Activated CD8-positive, alpha-beta memory T cell treated with anti-CD3 and anti-CD28 coated beads for 4 hours (primary cell): ENCODE data around the gene CISTR.

Source experiments
- DNase-seq, 2 donors: peaks; one replicate each; pipeline ENCODE4 v3.0.0-alpha.2; 2020; ENCODE audit warnings: low read depth in 2 of 2

CISTR gene

DNA sequence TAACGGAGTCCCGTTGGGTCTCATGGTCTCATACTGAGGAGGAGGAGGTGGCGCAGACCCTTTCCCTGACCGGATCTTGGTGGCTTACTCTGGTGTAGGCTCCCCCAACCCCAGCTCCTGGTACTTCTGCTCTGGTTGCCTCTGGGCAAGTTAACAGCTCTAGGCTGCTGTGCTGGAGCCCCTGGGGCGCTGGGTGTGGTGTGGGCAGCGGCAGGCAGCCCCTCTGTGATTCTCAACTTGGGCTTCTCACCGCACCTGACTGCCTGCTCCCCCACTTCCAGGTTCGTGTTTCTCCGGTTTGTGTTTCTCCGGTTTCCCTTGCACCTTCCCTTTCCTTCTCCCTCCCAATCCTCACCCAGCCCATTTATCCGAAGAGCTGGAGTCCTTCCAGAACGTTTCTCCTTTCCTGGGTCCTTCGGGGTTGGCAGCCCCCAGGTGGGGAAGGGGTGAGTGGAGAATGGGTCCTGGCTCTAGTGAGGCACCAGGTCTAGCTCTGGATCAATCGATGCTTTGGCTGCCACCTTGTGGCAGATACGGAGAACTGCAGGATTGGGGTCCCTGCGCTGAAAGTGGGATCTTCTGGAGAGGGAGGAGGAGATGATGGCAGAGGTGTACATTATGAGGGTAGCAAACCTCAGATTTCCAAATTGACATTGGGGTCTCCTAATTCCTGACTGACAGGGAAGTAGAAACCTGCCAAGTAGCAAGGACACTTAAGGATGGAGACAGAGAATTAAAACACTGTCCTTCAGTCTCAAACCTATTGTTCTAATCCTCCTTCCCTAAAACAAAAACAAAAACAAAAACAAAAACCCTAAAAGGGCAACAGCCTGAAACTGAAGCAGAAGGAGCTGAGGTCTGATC is 8.3 kb downstream of the CISTR start:
- peak; percentile 32 to 37 for DNase-seq

DNA sequence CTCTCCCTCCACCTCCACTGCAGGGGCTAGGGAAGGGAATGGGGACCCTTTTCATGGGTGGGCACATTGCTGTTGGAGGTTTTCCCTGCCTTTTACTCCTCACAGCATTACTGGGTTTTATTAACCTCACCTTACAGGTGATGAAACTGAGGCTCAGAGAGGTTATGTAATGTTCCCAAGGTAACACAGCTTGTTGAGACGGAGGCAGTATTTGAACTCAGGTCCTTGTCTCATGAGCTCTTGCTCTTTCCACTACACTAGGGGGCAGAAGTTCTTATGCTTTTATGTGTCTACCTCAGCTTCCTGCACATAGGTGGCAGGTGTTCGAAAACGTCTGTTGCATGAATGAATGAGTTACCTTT is 11.7 kb downstream of the CISTR start:
- DNase-seq: no peak

DNA sequence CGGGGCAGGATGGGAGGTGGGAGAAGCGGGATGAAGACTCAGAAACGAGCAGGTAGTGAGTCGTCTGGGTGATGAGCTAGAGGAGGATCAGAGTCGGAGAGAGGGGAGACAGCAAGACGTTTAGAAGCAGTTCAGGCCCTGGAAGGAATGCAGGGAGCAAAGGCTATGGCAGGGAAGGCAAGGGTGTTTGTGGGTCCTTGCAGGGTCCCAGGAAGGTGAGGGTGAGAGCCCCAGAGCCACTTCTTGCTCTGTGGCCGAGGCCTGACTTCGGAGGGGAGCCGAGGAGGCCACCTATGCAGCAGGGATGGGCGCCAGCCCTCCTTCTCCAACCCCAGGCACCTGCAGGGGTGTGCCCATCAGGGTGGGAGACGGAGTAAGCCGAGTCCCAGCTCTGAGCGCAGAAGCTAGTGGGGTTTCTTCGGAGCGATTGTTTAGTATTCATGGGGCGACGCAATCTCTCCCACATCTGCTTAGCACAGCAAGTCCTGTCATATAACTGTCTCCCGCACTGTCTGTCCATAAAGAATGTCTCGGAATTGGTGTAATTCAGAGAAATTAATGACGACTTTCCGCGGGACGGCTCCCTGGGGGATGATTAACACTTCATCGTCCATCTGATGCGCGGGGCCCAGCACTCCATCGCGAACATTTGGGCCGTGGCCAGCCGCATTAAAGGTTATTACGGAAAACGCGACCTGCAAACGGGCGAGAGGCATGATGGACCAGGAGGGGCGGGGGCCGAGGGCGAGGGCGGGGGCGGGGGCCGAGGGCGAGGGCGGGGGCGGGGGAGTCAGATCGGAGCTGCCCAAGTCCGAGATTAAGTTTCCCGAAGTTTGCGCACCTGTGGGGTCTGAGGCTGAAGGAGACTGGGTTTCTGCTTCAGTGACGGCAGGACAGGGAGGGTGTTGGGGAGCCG is 12.3 kb downstream of the CISTR start:
- DNase-seq: no peak

DNA sequence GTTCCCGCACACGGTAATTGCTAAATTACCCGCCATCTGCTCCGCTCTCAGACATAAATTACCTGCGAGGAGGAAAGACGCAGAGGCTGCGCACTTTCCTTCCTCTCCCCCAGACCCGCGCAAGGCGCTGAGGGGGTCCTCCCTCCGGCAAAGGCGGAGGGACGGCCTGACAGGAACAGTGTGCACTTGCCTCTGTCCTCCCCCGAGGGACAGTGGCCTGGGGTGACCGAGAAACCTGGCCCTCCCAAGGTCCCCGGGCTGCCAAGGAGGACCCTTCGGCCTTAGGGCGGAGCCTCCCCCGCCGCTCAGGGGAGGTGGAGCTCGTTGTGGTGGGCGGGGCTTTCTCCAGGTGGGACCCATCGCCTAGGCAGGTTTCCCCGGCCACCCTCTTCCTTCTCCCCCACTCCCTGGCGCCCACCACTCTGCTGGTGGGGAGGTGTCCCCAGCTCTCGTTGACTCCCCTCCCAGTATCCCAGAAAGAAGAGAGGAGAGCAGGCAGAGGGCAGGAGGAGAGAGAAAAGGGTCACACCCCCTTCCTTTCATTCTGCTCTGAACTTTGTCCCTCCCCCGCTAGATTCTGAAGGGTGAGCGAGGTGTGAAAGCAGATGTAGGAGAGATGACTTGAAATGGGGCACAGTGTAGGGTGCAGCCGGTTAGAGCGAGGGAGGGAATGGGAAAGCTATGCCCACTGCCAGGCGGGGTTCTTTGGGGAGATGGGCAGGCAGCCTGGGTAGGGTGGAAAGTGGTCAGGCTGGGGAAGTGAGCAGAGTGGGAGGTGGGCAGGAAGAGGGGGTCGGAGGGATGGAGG is 13.2 kb downstream of the CISTR start:
- DNase-seq: no peak

DNA sequence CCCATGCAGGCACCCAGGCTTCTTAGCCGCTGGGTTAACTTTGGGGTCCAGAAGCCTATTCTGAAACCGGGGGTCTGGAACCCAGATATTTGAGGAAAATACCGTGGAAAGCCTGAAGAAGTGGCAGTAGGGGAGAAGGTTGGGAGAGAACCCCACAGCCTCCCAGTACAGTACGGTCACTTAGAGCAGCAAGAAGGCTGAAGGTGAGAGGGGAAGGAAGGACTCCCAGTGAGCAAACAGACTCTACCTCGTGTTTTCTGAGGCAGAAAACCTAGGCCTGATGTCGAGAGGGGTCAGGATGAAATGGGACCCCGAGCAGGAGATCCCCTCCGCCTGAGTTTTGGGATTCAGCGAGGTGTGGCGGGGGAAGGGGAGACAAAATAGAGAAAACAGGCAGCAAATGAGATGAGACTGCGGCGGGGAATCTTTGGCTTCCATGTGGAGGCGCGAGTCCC is 13.8 kb downstream of the CISTR start:
- no peak for DNase-seq

DNA sequence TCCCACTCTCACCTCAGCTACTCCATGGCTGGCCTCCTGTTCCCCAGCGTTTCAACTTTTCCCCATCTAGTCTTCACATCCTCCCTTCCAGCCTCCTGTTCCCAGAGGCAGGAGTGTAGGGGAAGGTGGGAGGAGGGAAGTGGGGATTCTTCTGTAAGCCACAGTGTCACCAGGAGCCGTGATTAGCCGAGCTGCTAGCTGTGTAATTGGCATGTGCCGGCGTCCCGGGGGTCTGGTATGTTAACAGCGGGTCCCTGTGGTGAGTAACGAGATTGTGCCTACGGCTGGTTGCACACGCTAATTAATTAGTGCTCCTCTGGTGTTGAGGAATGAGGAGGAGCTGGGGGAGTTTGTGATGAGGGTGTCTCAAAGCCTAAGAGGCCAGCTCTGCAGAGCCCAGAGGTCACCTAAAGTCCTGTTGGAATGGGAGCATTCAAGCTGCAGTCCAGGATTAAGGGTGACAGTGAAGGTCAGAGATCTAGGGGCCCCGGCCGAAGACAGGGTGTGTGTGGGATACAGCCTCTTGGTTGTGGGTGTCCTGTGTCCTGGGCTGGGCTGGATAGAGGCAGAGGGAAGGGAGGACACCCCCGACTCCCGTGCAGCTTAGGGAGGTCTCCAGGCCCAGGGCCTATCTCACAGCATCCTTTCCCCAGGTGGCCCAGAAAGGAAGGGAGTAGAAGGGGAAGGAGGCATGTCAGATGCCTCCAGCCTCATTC is 14.5 kb downstream of the CISTR start:
- no peak for DNase-seq

DNA sequence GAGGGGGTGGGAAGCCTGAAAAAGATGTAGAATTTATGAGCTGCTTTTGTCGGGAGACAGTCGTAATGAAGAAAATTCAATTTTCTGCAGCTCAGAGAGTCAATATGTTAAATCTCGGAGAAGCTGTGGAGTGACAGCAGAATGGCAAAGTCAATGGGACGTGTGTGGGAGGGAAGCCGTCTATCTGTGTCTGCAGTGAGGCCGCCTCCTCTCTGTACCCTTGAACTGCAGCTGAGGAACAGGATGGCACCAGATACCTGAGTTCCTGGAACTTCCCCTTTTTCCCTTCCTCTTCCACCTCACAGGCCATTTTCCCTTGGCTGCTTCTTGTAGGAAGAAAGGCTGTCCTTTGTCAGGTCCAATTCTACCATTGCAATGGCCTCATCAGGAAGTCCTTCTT is 15.2 kb downstream of the CISTR start:
- no peak for DNase-seq

DNA sequence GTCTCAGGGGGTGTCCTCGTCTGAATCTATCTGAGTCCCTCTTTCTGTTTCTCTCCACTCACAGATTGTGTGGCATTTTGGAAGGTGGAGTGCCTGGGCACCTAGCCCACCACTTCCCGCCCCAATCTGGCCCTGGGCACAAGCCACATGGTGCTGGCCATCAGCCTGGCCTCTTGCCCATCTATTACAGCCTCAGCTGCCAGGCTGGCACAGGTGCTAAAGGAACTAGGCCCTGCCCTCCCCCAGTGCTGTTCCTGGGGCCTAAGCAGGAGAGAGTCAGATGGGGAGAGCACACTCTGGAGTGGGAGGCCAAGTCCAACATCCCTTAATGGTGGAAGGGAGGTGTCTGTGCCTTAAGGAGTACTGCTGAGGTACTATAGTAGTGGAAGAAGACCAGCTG is 16.2 kb downstream of the CISTR start:
- DNase-seq: no peak

DNA sequence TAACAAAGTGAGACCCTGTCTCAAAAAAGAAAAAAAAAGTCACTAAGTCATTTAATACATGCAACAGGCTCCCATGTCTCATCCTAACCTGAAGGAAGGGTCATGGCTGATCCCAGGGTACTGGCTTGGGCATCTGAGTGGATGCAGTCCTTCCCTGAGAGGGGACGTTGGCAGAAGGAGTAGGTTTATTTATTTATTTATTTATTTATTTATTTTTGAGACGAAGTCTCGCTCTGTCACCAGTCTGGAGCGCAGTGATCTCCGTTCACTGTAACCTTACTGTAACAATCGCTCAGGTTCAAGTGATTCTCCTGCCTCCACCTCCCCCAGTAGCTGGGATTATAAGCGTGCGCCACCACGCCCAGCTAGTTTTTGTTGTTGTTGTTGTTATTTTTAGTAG is 17.4 kb downstream of the CISTR start:
- DNase-seq: no peak

DNA sequence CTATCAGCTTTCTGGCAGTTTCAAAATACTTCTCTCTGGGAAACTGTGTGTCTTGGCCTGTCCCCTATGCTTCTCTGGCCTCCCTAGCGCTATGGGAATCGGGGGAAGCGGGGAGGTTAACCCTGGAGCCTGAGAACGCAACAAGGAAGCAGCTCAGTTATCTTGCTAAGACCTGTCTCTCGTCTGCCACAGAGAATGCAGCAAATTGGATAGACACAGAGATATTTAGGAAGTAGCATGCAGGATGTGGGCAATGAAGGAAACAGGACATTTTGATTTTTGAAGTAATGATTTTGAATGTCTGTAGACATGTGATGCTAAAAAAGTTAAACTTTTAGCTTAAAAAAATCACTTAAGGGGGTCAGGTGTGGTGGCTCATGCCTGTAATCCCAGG is 18.0 kb downstream of the CISTR start:
- no peak for DNase-seq

DNA sequence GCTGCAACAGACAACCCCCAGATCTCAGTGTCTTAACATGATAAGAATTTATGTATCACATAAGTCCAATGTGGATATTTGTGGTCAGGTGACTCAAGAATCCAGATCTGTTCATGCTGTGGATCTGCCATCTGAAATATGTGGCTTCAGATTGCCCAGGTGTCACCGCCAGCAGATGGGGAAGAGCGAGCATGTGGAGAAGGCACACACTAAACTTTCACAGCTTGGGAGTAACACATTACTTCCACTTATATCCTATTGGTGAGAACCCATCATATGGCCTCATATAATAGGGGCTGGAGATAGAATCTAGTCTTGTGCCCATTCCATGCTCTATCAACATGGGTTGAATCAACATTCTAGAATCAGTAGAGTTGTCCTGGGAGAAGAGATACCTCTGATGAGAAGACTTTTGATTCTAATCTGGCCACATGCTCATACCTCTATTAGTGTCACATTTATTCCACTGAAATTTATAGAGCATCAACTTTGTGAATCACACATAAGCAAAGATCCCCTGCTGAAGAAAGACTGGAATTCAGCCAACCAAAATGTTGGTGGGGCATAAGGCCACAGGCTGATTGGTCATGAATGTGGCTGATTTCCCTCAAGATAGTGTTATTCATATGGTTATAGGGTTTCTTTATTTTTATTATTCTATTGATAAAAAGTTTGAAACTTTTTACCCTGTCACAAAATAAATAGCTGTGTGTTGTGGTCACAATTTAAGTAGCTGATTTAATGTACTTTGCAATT is 18.6 kb downstream of the CISTR start:
- no peak for DNase-seq

DNA sequence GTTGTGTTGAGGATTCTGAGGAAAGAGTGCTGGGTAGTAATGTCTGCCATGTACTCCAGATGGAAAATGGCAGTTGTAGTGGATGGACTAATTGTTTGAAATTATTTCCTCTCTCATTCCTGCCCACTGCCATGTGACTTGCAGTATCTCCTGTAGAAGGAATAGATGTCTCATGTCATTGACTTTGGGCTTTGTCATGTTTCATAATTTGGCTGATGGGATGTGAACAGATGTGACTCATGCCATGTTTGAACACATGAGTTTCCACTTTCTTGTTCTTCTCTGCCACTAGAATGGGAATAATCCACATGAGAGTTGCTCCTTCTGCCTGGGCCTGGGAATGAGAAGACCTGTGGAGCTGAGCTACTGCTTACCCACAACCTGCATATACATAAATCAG is 22.1 kb downstream of the CISTR start:
- DNase-seq: no peak

DNA sequence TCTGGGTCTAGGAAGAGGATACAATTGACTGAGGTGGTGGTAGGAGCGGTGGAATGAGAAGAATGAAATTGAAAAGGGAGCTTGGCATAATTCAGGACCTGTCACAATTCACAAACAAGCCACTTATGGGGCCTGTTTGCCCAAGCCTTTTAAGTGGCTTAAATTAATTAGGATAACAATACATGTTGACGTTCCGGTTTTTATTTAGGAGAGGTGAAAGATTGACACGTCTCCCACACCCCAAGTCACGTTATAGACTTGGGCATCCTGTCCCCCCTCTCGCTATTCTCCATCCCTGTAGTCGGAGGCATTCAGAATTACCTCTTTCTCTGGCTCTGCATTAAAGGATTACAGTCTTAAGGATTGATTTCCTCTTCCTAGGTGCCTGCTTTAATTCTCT is 23.6 kb downstream of the CISTR start:
- DNase-seq: no peak

DNA sequence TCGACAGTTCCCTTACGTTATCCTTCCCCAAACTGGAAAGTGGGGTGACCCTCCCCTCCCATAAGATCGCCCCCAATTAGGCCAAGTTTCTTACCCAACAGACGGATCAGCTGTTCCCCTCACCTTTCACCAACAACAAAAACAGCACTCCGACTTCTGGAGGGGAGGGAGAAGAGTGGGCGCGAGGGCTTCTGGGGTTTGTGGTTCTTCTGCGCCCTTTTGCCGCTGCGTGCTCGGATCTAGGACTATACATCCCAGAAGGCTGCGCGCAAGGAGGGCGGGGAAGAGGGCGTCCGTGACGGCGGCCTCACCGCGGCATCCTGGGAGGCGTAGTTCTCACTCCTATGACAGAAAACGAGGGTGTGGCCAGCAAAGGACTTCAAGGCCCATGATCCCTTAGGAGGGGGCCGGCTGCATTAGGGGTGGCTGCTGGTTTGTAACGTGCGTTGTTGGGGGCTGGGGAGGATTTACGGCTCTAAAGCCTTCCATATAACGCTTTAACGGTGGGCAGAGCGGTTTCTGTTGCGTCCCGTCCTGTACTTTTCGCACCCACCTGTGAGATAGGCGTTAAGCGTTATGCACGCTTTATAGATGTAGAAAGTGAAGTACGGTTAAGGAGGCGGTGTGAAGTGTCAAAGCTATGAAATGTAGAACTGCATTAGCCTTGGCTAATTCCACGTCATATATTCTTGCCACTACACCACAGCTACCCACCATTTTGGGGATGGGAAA is 24.3 kb downstream of the CISTR start, which contains the start of gene CALCOCO1:
CALCOCO1 (minus strand) TSS at position 143 of the 732 bp plus-strand sequence. CDS start 2,210 bp downstream, outside the sequence.
- DNase-seq: peak; percentile 94 to 95

DNA sequence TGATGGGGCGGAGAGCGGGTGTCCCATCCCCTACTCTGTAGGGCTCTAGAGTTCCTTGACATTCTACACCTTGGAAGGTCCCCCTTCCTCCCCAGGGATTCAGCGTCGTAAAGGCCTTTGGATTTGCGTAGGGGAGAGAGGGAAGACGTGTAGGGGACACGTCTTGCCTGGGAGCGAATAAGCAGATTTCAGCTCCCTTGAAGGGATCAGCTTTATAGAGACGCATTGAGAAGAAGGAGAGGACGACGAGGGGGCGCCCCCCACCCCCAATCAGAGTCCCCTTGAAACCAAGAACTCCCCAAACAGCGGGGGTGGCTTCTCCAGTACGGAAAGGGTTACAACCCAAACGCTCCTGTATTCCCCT is 24.9 kb downstream of the CISTR start:
- no peak for DNase-seq

DNA sequence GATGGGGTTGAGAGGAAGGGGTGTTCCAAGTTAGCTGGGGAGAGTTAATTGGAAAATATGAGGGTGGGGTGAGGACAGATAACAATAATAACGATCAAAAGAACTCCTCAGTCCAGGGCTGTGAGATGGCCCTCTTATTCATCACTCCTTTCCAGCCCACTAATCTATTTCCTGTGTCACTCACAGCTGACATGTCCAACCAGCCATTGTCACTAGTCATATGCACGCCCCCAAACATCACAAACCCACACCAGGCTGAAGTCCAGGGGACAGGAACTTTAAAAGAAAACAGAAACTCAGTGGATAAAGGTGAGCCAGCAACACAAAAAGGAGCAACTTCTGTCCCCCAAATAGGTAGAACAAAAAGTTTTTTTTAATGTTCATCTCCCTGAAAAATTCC is 25.4 kb downstream of the CISTR start:
- no peak for DNase-seq

DNA sequence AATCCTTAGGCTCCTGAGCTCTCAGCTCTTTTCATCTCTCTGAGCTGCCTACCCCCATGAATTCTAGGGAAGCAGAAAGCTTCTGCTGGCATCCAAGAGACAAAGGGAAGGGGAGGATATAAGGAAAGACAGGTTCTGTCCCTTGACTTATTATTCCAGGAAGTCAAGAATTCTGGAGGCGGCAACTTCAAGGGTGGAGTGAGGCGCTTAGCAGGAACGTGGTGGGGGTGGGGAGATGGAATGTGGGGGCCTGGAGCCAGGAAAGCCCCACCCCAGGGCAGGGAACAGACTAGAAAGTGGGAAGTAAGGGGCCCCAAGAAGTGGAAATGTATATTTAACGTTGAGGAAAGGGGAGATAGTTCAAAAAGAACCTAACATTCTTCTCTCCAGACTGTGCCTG is 26.0 kb downstream of the CISTR start:
- no peak for DNase-seq

DNA sequence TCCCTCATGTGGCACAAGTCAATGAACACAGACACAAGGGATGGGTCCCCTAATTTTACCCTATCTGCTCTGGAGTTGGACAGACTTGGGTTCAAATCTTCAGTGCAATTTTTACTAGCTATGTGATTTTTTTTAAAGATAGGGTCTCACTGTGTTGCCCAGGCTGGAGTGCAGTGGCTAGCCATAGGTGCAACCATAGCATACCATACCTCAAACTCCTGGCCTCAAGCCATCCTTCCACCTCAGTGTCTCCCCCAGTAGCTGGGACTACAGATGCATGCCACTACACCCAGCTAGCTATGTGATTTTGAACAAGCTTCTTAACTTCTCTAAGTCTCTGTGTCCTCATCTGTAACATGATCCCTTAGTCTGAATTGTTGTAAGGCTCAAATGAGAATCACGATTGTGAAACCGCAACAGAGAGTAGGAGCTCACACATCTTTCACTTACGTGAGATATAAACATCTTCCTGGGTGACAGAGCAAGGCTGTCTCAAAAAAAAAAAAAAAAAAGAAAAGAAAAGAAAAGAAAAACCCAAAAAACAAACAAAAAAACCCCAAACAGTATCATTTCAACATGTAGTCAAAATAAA is 29.2 kb downstream of the CISTR start:
- no peak for DNase-seq

DNA sequence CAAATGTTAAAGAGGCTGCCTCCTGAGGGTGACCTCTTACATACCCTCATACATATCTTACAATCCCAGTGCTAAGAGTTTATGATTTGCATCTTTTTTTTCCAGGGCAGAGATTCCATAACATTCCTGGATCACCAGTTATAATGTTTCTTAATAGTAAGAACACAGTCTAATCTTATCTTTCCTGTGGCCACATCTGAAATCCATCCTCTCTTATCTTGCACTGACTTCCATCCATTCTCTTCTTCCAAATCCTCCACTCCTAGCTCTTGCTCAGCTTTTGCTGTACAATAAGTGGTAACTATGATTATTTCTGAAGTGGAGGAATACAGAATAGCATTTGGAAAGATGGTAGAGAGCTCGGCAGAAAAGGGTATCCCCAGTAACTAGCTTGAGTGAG is 30.8 kb downstream of the CISTR start:
- no peak for DNase-seq

DNA sequence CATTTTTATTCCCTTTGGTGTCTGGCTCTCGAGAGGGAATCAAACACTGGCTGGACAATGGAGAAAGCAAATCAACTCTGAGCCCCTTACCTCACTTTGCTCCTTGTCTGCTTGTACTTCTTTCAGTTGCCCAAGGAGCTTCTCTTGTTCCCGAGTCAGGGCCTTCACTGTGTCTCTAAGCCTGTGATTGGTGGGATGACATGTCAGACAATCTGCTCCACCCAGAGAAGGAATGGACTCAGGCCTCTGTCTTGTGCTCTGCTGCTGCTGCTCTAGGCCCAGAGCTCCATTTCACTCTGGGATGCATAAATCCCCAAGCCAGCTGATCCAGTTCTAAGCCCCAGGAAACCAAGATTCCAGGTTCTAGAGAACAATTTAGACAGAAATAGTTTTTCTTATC is 32.1 kb downstream of the CISTR start:
- DNase-seq: no peak
